Measurements from ENCODE around the gene CD36.

DNA sequence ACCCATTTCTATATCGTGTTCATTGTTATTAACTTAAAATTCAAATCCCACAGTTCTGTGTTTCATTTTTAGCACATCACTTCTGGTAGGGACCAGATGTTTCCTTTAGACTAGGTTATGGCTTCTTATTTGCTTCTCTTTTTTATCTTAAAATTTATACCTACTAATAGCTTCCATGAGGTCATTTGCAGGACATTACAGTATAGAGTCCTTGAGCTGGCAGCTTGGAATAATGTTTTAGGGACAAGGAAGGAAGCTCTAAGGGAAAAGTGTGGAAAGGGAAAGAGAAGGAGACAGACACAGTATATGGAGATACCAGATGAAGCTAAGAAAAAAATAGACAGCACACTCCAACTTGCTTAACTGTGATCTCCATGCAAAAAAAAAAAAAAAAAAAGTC lies 48.8 kb upstream of the CD36 start:
- TF ChIP-seq, protein P1, sequence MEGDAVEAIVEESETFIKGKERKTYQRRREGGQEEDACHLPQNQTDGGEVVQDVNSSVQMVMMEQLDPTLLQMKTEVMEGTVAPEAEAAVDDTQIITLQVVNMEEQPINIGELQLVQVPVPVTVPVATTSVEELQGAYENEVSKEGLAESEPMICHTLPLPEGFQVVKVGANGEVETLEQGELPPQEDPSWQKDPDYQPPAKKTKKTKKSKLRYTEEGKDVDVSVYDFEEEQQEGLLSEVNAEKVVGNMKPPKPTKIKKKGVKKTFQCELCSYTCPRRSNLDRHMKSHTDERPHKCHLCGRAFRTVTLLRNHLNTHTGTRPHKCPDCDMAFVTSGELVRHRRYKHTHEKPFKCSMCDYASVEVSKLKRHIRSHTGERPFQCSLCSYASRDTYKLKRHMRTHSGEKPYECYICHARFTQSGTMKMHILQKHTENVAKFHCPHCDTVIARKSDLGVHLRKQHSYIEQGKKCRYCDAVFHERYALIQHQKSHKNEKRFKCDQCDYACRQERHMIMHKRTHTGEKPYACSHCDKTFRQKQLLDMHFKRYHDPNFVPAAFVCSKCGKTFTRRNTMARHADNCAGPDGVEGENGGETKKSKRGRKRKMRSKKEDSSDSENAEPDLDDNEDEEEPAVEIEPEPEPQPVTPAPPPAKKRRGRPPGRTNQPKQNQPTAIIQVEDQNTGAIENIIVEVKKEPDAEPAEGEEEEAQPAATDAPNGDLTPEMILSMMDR (conservative IDR thresholded peaks at IDR 0.05; ENCODE audit: low read depth, low read length) = no peak
- TF ChIP-seq EZH2 (IDR thresholded peaks at IDR 0.05; ENCODE audit: low read length, unreplicated experiment) = no peak
- TF ChIP-seq EZH2phosphoT487 (IDR thresholded peaks at IDR 0.05; ENCODE audit: borderline replicate concordance, low read length) = no peak

Data from PC-3 (cell line).